ENCODE results near the gene KRTAP25-1. TPM values are rescaled to one million over a fixed set of nuclear protein-coding genes. Genes with fewer than 3 reads are reported as not detected.
A peak's percentile ranks its signal among the peaks of the same experiment; 100 is the strongest.

The KRTAP25-1 gene
- total RNA-seq, 1 experiment from 2014 or later: not detected

- DNase-seq (ENCODE audit: low read depth): peak; percentile 13
Observed at GRCh38 chr21:30249936-30250335, 39.4 kb downstream of the KRTAP25-1 start.

- no peak for DNase-seq (ENCODE audit: low read depth)
Observed at GRCh38 chr21:30248844-30249243, 40.5 kb downstream of the KRTAP25-1 start.

GRCh38 chr21:30245061-30245460, 44.3 kb downstream of the KRTAP25-1 start:
- peak; percentile 3 for DNase-seq (ENCODE audit: low read depth)

- no peak for DNase-seq (ENCODE audit: low read depth)
Observed at GRCh38 chr21:30243691-30244090, 45.6 kb downstream of the KRTAP25-1 start.

GRCh38 chr21:30240661-30241060, 48.7 kb downstream of the KRTAP25-1 start:
- no peak for DNase-seq (ENCODE audit: low read depth)

Other genes with a start within 250 kb of the KRTAP25-1 start
- gene CLDN17, start 122.7 kb downstream of the KRTAP25-1 start, total RNA-seq (2014; rRNA removed; shearing (Covaris generic)): not detected in 2 replicates
- not detected in 2 replicates for gene CLDN8, start 73.4 kb downstream of the KRTAP25-1 start, total RNA-seq (2014; rRNA removed; shearing (Covaris generic))
- gene KRTAP24-1, start 6.6 kb downstream of the KRTAP25-1 start, total RNA-seq (2014; rRNA removed; shearing (Covaris generic)): not detected in 2 replicates
- not detected in 2 replicates for gene KRTAP26-1, start 30.8 kb upstream of the KRTAP25-1 start, total RNA-seq (2014; rRNA removed; shearing (Covaris generic))
- gene KRTAP27-1, start 48.2 kb upstream of the KRTAP25-1 start, total RNA-seq (2014; rRNA removed; shearing (Covaris generic)): not detected in 2 replicates
- not detected in 2 replicates for gene KRTAP23-1, start 59.1 kb upstream of the KRTAP25-1 start, total RNA-seq (2014; rRNA removed; shearing (Covaris generic))
- not detected in 2 replicates for gene KRTAP13-2, start 82.8 kb upstream of the KRTAP25-1 start, total RNA-seq (2014; rRNA removed; shearing (Covaris generic))
- gene KRTAP13-1, start 106.5 kb upstream of the KRTAP25-1 start, total RNA-seq (2014; rRNA removed; shearing (Covaris generic)): not detected in 2 replicates
- not detected in 2 replicates for gene KRTAP13-3, start 136.4 kb upstream of the KRTAP25-1 start, total RNA-seq (2014; rRNA removed; shearing (Covaris generic))
- gene KRTAP13-4, start 140.7 kb upstream of the KRTAP25-1 start, total RNA-seq (2014; rRNA removed; shearing (Covaris generic)): not detected in 2 replicates
- not detected in 2 replicates for gene KRTAP15-1, start 150.8 kb upstream of the KRTAP25-1 start, total RNA-seq (2014; rRNA removed; shearing (Covaris generic))
- gene KRTAP19-1, start 190.9 kb upstream of the KRTAP25-1 start, total RNA-seq (2014; rRNA removed; shearing (Covaris generic)): not detected in 2 replicates
- gene KRTAP19-2, start 197.9 kb upstream of the KRTAP25-1 start, total RNA-seq (2014; rRNA removed; shearing (Covaris generic)): not detected in 2 replicates
- gene KRTAP19-3, start 202.5 kb upstream of the KRTAP25-1 start, total RNA-seq (2014; rRNA removed; shearing (Covaris generic)): not detected in 2 replicates
- not detected in 2 replicates for gene KRTAP19-4, start 207.7 kb upstream of the KRTAP25-1 start, total RNA-seq (2014; rRNA removed; shearing (Covaris generic))
- gene KRTAP19-5, start 212.6 kb upstream of the KRTAP25-1 start, total RNA-seq (2014; rRNA removed; shearing (Covaris generic)): not detected in 2 replicates

Measured in RPMI7951 (cell line).